ENCODE data around the gene NTM. TPM values are rescaled to one million over a fixed set of nuclear protein-coding genes. Genes with fewer than 3 reads are reported as not detected.

Gene NTM
- total RNA-seq, 2 experiments from 2014 or later = not detected

DNA sequence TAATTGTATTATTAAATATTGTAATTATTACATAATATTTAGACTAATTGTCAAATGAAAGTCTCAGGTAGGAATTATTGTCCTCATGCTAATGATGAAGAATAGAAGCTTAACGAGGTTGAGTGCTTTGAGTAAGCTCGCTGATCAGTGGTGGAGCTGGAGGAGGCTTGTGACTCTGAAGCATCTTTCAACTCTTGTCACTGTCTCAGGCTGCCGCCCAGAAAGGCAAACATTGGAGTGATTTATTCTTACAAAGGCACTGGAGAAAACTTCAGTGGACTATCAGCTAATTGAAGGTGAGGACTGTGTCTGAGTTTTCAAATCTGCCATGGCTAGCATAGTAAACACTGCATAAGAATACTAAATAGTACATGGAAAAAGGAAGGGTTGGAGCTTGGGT, 595.1 kb downstream of the NTM start:
- no peaks in the 10 kb centered on the region for H3K27me3 Mint-ChIP-seq
- no peaks in the 10 kb centered on the region for H3K36me3 Mint-ChIP-seq (ENCODE audit: low read depth)
- TF ChIP-seq, protein P1, sequence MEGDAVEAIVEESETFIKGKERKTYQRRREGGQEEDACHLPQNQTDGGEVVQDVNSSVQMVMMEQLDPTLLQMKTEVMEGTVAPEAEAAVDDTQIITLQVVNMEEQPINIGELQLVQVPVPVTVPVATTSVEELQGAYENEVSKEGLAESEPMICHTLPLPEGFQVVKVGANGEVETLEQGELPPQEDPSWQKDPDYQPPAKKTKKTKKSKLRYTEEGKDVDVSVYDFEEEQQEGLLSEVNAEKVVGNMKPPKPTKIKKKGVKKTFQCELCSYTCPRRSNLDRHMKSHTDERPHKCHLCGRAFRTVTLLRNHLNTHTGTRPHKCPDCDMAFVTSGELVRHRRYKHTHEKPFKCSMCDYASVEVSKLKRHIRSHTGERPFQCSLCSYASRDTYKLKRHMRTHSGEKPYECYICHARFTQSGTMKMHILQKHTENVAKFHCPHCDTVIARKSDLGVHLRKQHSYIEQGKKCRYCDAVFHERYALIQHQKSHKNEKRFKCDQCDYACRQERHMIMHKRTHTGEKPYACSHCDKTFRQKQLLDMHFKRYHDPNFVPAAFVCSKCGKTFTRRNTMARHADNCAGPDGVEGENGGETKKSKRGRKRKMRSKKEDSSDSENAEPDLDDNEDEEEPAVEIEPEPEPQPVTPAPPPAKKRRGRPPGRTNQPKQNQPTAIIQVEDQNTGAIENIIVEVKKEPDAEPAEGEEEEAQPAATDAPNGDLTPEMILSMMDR (IDR thresholded peaks at IDR 0.05) = no peak
- H3K27ac Mint-ChIP-seq = no peak overlapping the region
- no peak overlapping the region for H3K4me3 Mint-ChIP-seq
- DNase-seq = no peak
- no peaks in the 10 kb centered on the region for H3K4me1 Mint-ChIP-seq (ENCODE audit: low read depth)
- intact Hi-C loops (cut with micrococcal nuclease) = no loop called here
- no peaks in the 10 kb centered on the region for H3K9me3 Mint-ChIP-seq
- POLR2A ChIA-PET = interaction anchor here (0.6 kb wide), 1 partner anchor 106 kb away, joined by 3 read pairs; no protein-coding TSS in a partner anchor
- ATAC-seq = no peak
- CTCF ChIA-PET = no interaction called here

DNA sequence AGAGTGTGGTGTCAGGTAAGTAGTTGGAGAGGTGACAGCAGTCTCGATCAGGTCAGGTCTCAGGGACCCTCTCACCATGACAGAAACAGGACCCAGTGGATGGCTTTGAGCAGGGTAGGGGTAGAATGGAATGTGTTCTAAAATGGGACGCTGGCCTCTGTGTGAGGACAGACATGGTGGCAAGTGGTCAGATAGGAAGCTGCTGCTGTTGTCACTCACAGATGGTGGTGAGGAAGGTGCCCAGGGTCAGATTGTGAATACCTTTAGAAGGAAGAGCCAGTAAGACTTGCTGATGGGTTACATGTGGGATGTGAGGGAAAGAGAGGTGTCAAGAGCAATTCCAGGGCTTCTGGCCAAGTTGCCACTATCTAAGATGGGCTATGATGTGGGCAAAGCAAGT, 596.3 kb downstream of the NTM start:
- H3K4me1 Mint-ChIP-seq (ENCODE audit: low read depth) = no peaks in the 10 kb centered on the region
- no peaks in the 10 kb centered on the region for H3K36me3 Mint-ChIP-seq (ENCODE audit: low read depth)
- intact Hi-C loops (cut with micrococcal nuclease) = no loop called here
- DNase-seq (no peak), ATAC-seq (no peak)
- H3K9me3 Mint-ChIP-seq = no peaks in the 10 kb centered on the region
- ChIA-PET CTCF (no interaction called here), POLR2A (no interaction called here)
- H3K27ac Mint-ChIP-seq = no peak overlapping the region
- TF ChIP-seq, protein P1 (IDR thresholded peaks at IDR 0.05) = no peak
- H3K4me3 Mint-ChIP-seq = no peak overlapping the region
- H3K27me3 Mint-ChIP-seq = no peaks in the 10 kb centered on the region

DNA sequence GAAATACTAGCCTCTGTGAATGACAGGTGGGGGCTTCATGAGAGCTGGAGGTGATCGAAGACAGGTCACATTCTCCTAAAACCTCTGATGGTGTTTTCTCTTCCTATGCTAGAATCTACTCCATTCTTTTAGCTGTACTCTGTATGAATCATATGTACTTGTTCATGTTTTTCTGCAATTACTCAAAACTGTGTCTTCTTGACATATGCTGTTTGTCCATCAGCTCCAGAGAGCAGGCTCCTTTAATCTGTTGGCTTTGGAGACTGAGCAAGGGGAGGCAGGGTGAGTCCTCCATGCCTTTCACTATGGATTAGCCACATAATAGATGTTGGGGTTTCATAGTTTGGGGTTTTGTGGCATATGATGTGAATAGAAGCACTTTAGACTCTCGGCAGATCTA, 598.8 kb downstream of the NTM start:
- DNase-seq (no peak), ATAC-seq (no peak)
- ChIA-PET CTCF (no interaction called here), POLR2A (no interaction called here)
- Mint-ChIP-seq H3K27me3 (no peaks in the 10 kb centered on the region), H3K9me3 (no peaks in the 10 kb centered on the region), H3K27ac (no peak overlapping the region), H3K4me3 (no peak overlapping the region), H3K36me3 (ENCODE audit: low read depth) (no peaks in the 10 kb centered on the region), H3K4me1 (ENCODE audit: low read depth) (no peaks in the 10 kb centered on the region)
- intact Hi-C loops (cut with micrococcal nuclease) = no loop called here
- TF ChIP-seq, protein P1 (IDR thresholded peaks at IDR 0.05) = no peak

DNA sequence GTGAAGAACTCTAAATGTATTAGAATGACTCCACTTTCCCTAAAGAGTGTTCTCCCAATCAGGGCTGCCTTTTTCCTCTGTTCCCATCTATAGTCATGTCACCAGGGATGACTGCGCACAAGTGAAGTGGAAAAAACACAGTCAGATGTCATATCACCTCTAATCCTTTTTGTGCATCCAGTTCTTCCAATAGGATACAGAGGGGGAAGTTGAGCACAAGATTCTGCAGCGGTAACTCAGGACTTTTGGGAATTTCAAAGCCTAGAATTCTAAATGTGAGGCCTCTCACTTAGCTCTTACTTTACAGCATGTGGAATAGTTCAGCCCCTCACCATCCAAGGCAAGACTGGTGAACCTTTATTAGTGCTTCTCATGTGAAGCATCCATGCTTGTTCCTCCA, 602.6 kb downstream of the NTM start:
- Mint-ChIP-seq H3K36me3 (ENCODE audit: low read depth) (no peaks in the 10 kb centered on the region), H3K4me3 (no peak overlapping the region), H3K9me3 (peaks cover 1% of the 10 kb centered on the region), H3K27ac (no peak overlapping the region), H3K27me3 (no peaks in the 10 kb centered on the region), H3K4me1 (ENCODE audit: low read depth) (no peaks in the 10 kb centered on the region)
- DNase-seq (no peak), ATAC-seq (no peak)
- intact Hi-C loops (cut with micrococcal nuclease) = no loop called here
- POLR2A ChIA-PET = no interaction called here
- CTCF ChIA-PET = no interaction called here
- TF ChIP-seq, protein P1 (IDR thresholded peaks at IDR 0.05) = no peak

DNA sequence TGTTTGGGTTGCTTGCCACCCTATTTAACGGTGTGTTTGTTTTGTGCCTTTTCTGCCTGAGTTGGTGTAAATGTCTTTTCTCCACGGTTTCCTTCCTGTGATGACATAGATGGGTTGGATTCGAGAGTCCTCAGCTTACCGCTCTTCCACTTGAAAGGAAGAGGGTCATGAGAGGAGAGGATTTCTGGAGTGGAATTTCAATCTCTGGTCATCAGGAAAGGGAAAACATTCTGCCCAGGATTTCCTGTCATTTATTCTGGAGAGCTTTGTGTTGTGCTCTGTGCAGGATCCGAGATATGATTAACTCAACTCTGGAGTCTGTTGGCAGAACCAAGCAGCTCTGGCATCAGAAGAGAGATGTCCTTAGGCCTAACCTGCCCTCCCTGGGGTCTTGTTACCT, 605.2 kb downstream of the NTM start:
- ChIA-PET POLR2A (no interaction called here), CTCF (no interaction called here)
- peaks cover 1% of the 10 kb centered on the region for H3K27me3 Mint-ChIP-seq
- no peak overlapping the region for H3K4me3 Mint-ChIP-seq
- no peaks in the 10 kb centered on the region for H3K4me1 Mint-ChIP-seq (ENCODE audit: low read depth)
- TF ChIP-seq, protein P1 (IDR thresholded peaks at IDR 0.05) = no peak
- ATAC-seq (no peak), DNase-seq (no peak)
- no peaks in the 10 kb centered on the region for H3K36me3 Mint-ChIP-seq (ENCODE audit: low read depth)
- intact Hi-C loops (cut with micrococcal nuclease) = no loop called here
- H3K27ac Mint-ChIP-seq = no peak overlapping the region
- H3K9me3 Mint-ChIP-seq = peaks cover 1% of the 10 kb centered on the region
